ENCODE results near the gene ARHGAP24. TPM values are rescaled to one million over a fixed set of nuclear protein-coding genes. Genes with fewer than 3 reads are reported as not detected.

The ARHGAP24 gene
- total and polyA plus RNA-seq, 2 experiments from 2014 or later: 0.21 to 0.36 TPM

DNA sequence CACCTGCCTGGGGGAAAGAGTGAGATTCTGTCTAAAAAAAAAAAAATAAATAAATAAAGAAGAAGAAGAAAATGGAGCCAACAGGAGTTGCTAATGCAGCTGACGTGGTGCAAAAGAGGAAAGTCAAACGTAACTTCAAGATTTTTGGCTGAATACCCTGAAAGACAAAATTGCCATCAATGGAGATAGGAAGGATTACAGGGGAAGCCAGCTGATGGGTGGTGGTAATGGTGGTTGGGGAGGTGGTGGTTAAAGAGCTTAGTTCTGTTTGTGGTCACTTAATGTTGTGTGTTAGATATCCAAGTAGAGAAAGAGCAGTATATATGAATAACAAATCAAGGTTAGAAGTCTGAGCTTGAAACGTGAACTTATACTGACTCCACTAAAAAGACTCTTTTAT is 225.4 kb downstream of the ARHGAP24 start:
- Mint-ChIP-seq H3K4me1 (no peaks in the 10 kb centered on the region), H3K4me3 (no peak overlapping the region), H3K9me3 (no peaks in the 10 kb centered on the region), H3K36me3 (ENCODE audit: low read depth) (no peaks in the 10 kb centered on the region), H3K27me3 (ENCODE audit: insufficient read depth, low read depth, poor library complexity) (no peaks in the 10 kb centered on the region), H3K27ac (no peak overlapping the region)
- Histone ChIP-seq H3K36me3 (ENCODE audit: insufficient read depth) (no peaks in the 10 kb centered on the region), H4K20me1 (replicated peaks; ENCODE audit: insufficient read depth) (no peaks in the 10 kb centered on the region), H3K4me1 (ENCODE audit: insufficient read depth) (no peaks in the 10 kb centered on the region), H2AFZ (no peak overlapping the region), H3K4me3 (no peak overlapping the region), H3K9me2 (ENCODE audit: insufficient read depth) (no peaks in the 10 kb centered on the region), H3K27me3 (ENCODE audit: insufficient read depth) (no peaks in the 10 kb centered on the region), H3K4me2 (no peak overlapping the region), H3K79me2 (replicated peaks; ENCODE audit: insufficient read depth) (no peaks in the 10 kb centered on the region), H3K27ac (ENCODE audit: low read depth) (no peak overlapping the region), H3F3A (replicated peaks; ENCODE audit: low read depth) (no peaks in the 10 kb centered on the region)
- ATAC-seq (no peak), DNase-seq (ENCODE audit: low spot score) (no peak)
- TF ChIP-seq JUNB (IDR thresholded peaks at IDR 0.05; ENCODE audit: unreplicated experiment): no peak
- no peak for TF ChIP-seq ZNF331 (CRISPR knock-in tag; IDR thresholded peaks at IDR 0.05; ENCODE audit: low read depth)
- no peak for TF ChIP-seq CREB1 (CRISPR knock-in tag; IDR thresholded peaks at IDR 0.05; ENCODE audit: low read depth)
- TF ChIP-seq EZH2phosphoT487 (IDR thresholded peaks at IDR 0.05; ENCODE audit: unreplicated experiment): no peak
- no peak for TF ChIP-seq NANOG (IDR thresholded peaks at IDR 0.05; ENCODE audit: borderline replicate concordance)
- TF ChIP-seq, protein P1, sequence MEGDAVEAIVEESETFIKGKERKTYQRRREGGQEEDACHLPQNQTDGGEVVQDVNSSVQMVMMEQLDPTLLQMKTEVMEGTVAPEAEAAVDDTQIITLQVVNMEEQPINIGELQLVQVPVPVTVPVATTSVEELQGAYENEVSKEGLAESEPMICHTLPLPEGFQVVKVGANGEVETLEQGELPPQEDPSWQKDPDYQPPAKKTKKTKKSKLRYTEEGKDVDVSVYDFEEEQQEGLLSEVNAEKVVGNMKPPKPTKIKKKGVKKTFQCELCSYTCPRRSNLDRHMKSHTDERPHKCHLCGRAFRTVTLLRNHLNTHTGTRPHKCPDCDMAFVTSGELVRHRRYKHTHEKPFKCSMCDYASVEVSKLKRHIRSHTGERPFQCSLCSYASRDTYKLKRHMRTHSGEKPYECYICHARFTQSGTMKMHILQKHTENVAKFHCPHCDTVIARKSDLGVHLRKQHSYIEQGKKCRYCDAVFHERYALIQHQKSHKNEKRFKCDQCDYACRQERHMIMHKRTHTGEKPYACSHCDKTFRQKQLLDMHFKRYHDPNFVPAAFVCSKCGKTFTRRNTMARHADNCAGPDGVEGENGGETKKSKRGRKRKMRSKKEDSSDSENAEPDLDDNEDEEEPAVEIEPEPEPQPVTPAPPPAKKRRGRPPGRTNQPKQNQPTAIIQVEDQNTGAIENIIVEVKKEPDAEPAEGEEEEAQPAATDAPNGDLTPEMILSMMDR (conservative IDR thresholded peaks at IDR 0.05; ENCODE audit: low read depth in 2 of 2): no peak
- TF ChIP-seq EZH2 (IDR thresholded peaks at IDR 0.05; ENCODE audit: low read depth, unreplicated experiment): no peak

DNA sequence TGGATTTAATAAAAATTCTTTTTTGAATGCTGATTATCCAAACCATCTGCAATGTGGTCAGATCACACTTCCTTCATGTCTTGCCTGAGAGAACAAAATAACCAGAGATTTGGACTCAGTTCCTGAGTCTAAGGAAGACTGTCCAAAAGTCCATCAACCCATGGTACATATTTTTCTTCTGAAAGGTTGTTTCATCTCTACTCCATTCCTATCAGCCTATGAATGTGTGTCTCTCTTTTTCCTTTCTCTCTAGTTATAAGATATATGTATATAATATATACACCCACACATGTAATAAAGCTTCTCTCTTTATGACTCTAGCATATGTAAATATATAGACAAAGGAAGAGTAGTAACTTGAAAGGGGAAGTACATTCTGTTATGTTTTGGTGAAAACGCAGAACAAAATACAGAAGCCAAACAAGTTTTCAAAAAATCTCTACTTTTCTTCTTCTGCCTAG is 226.9 kb downstream of the ARHGAP24 start:
- Mint-ChIP-seq H3K9me3 (no peaks in the 10 kb centered on the region), H3K27ac (no peak overlapping the region), H3K4me1 (no peaks in the 10 kb centered on the region), H3K36me3 (ENCODE audit: low read depth) (no peaks in the 10 kb centered on the region), H3K27me3 (ENCODE audit: insufficient read depth, low read depth, poor library complexity) (no peaks in the 10 kb centered on the region), H3K4me3 (no peak overlapping the region)
- Histone ChIP-seq H3K27me3 (ENCODE audit: insufficient read depth) (no peaks in the 10 kb centered on the region), H3F3A (replicated peaks; ENCODE audit: low read depth) (no peaks in the 10 kb centered on the region), H3K27ac (ENCODE audit: low read depth) (no peak overlapping the region), H4K20me1 (replicated peaks; ENCODE audit: insufficient read depth) (no peaks in the 10 kb centered on the region), H3K9me2 (ENCODE audit: insufficient read depth) (no peaks in the 10 kb centered on the region), H3K4me2 (no peak overlapping the region), H2AFZ (no peak overlapping the region), H3K4me1 (ENCODE audit: insufficient read depth) (no peaks in the 10 kb centered on the region), H3K36me3 (ENCODE audit: insufficient read depth) (no peaks in the 10 kb centered on the region), H3K4me3 (no peak overlapping the region), H3K79me2 (replicated peaks; ENCODE audit: insufficient read depth) (no peaks in the 10 kb centered on the region)
- TF ChIP-seq, protein P2, sequence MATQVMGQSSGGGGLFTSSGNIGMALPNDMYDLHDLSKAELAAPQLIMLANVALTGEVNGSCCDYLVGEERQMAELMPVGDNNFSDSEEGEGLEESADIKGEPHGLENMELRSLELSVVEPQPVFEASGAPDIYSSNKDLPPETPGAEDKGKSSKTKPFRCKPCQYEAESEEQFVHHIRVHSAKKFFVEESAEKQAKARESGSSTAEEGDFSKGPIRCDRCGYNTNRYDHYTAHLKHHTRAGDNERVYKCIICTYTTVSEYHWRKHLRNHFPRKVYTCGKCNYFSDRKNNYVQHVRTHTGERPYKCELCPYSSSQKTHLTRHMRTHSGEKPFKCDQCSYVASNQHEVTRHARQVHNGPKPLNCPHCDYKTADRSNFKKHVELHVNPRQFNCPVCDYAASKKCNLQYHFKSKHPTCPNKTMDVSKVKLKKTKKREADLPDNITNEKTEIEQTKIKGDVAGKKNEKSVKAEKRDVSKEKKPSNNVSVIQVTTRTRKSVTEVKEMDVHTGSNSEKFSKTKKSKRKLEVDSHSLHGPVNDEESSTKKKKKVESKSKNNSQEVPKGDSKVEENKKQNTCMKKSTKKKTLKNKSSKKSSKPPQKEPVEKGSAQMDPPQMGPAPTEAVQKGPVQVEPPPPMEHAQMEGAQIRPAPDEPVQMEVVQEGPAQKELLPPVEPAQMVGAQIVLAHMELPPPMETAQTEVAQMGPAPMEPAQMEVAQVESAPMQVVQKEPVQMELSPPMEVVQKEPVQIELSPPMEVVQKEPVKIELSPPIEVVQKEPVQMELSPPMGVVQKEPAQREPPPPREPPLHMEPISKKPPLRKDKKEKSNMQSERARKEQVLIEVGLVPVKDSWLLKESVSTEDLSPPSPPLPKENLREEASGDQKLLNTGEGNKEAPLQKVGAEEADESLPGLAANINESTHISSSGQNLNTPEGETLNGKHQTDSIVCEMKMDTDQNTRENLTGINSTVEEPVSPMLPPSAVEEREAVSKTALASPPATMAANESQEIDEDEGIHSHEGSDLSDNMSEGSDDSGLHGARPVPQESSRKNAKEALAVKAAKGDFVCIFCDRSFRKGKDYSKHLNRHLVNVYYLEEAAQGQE (IDR thresholded peaks at IDR 0.05; ENCODE audit: unreplicated experiment): no peak
- no peak for TF ChIP-seq STAT1 (IDR thresholded peaks at IDR 0.05; ENCODE audit: unreplicated experiment)
- TF ChIP-seq POLR2AphosphoS5 (IDR thresholded peaks at IDR 0.05; ENCODE audit: low read depth): no peak
- TF ChIP-seq CREB1 (CRISPR knock-in tag; IDR thresholded peaks at IDR 0.05; ENCODE audit: low read depth): no peak
- DNase-seq (ENCODE audit: low spot score): no peak
- no peak for ATAC-seq
